Esophagus squamous epithelium (tissue), 5 donors: Measurements from ENCODE around the gene DIPK1C. TPM values are rescaled to one million over a fixed set of nuclear protein-coding genes. Genes with fewer than 3 reads are reported as not detected.

Experiments
- DNase-seq: peaks from one replicate; lab custom pipeline; 2025; lab: John Stamatoyannopoulos, UW
- H3K27ac ChIP-seq, 4 donors: fragments of 200-600 bp; sonication (generic); one replicate each; pipeline ENCODE4 v1.5.1; 2016 to 2019; ENCODE audit warnings: mild to moderate bottlenecking in 1 of 4
- H3K27me3 ChIP-seq, 4 donors: fragments of 200-600 bp; sonication (generic); 1 replicate in 3 of 4; 2 replicates in 1 of 4; pipeline versions ENCODE4 v1.5.1 to v1.6.0; 2017 to 2021; ENCODE audit warnings: antibody characterized with exemption in 1 of 4
- H3K36me3 ChIP-seq, 3 donors: fragments of 200-600 bp; sonication (generic); one replicate each; pipeline ENCODE4 v1.5.1; 2016 to 2019
- H3K4me1 ChIP-seq, 3 donors: fragments of 200-600 bp; sonication (generic); one replicate each; pipeline ENCODE4 v1.5.1; 2017 to 2019
- H3K4me3 ChIP-seq, 4 donors: fragments of 200-600 bp; sonication (generic); 1 replicate in 3 of 4; 2 replicates in 1 of 4; pipeline ENCODE4 v1.5.1; 2016 to 2019; ENCODE audit warnings: mild to moderate bottlenecking in 2 of 4, moderate library complexity in 1 of 4
- H3K9me3 ChIP-seq, 3 donors: fragments of 200-600 bp; sonication (generic); one replicate each; pipeline ENCODE4 v1.5.1; 2016 to 2019
- CTCF ChIP-seq, 6 experiments: fragments of 450-650 bp in 4 of 6; fragments of 200-600 bp in 2 of 6; sonication (generic) in 2 of 6; IDR thresholded peaks; one replicate each; pipeline ENCODE4 v1.5.1; 2016 to 2019; ENCODE audit warnings: antibody characterized with exemption in 6 of 6, mild to moderate bottlenecking in 4 of 6, moderate library complexity in 4 of 6
- POLR2A ChIP-seq, 4 donors: fragments of 450-650 bp; IDR thresholded peaks; one replicate each; pipeline ENCODE4 v1.6.1; 2017; ENCODE audit warnings: antibody characterized with exemption in 4 of 4, mild to moderate bottlenecking in 4 of 4, moderate library complexity in 3 of 4
- WGBS, 2 donors: methylation state at CpG; one replicate each; pipeline ENCODE4 v1.1.5; 2018; 5-methylcytosine and 5-hydroxymethylcytosine counted together
- intact Hi-C: fragments of 100-400 bp; cut with DNase I; formaldehyde crosslinking; loops from one replicate; pipeline ENCODE4 v1.15.0; 2022
- total RNA-seq, 4 donors: library from RNA; depleted of rRNA; stranded (reverse); fragments of >200 nt; gene quantifications; one replicate each; pipeline ENCODE4 v1.1.0, GENCODE V29; 2016
- donor health status: DM: yes; HTN: yes; CAD: no.

DIPK1C gene
- total RNA-seq, 4 donors from 2014 or later, result not detected

DNA sequence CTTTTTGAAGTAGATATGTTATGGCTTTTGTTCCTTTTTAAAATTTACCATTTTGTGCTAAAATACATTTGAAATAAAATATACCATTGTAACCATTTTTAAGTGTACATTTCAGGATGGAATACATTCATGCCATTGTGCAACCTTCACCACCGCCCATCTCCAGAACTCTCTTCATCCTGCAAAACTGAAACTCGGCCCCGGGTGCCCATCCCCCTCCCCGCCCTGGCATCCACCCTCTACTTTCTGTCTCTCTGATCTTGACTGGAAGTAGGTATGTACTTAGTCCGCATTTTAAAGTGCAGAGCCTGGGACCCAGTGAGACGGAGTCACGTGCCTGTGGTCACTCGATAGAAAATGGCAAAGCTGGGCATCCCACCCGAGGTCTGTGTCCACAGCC is 45.6 kb downstream of the DIPK1C start:
- H3K9me3 ChIP-seq, result no peaks in the 10 kb centered on the region
- H3K36me3 ChIP-seq, result no peaks in the 10 kb centered on the region
- no peak overlapping the region for H3K4me3 ChIP-seq
- H3K27me3 ChIP-seq, result peaks cover 0 to 28% (median 0%) of the 10 kb centered on the region in 4 donors
- H3K4me1 ChIP-seq, result no peaks in the 10 kb centered on the region
- intact Hi-C loops, result no loop called here
- 65 to 80% methylated on average over 7 to 9 of the region's 9 CpGs for WGBS, 2 donors
- TF ChIP-seq POLR2A (IDR thresholded peaks at IDR 0.05), result no peak
- no peak overlapping the region for H3K27ac ChIP-seq
- DNase-seq, result no peak

- Histone ChIP-seq H3K27ac (no peak overlapping the region), H3K36me3 (no peaks in the 10 kb centered on the region), H3K4me3 (no peak overlapping the region), H3K4me1 (no peaks in the 10 kb centered on the region), H3K27me3 (peaks cover 0 to 28% (median 0%) of the 10 kb centered on the region in 4 donors), H3K9me3 (no peaks in the 10 kb centered on the region)
- DNase-seq, result no peak
- intact Hi-C loops, result no loop called here
- 40 to 60% methylated on average over 4 to 7 of the region's 8 CpGs for WGBS, 2 donors
- TF ChIP-seq POLR2A (IDR thresholded peaks at IDR 0.05), result no peak
- no peak for TF ChIP-seq CTCF (IDR thresholded peaks at IDR 0.05)
Observed at GRCh38 chr18:74410441-74410992, 46.6 kb downstream of the DIPK1C start.

DNA sequence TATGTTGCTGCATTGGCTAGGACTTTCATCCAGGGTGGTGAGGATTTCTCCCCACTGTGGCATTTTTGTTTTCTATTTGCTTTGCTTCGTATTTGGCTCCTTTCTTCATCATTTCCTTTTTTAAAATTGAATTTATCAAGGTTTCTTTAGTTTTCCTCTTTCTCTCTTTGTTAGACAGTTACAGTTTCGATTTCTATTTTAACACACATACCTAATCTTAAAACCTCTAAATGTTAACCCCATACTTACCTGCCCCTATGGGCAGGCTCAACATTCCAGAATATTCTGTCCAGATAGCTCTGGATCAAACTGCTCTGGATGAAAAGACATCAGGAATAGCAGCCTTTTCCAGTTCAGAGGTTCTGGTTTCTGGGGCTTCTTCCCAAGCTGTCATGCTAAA is 49.2 kb downstream of the DIPK1C start:
- WGBS, 2 donors, result 25 to 27% methylated on average over 2 of the region's 2 CpGs
- TF ChIP-seq CTCF (IDR thresholded peaks at IDR 0.05), result no peak
- TF ChIP-seq POLR2A (IDR thresholded peaks at IDR 0.05), result no peak
- H3K27me3 ChIP-seq, result peaks cover 0 to 28% (median 0%) of the 10 kb centered on the region in 4 donors
- H3K36me3 ChIP-seq, result no peaks in the 10 kb centered on the region
- H3K27ac ChIP-seq, result no peak overlapping the region
- DNase-seq, result no peak
- no peak overlapping the region for H3K4me3 ChIP-seq
- intact Hi-C loops, result no loop called here
- H3K4me1 ChIP-seq, result no peaks in the 10 kb centered on the region
- no peaks in the 10 kb centered on the region for H3K9me3 ChIP-seq

- Histone ChIP-seq H3K4me3 (no peak overlapping the region), H3K27me3 (no peaks in the 10 kb centered on the region), H3K36me3 (no peaks in the 10 kb centered on the region), H3K9me3 (no peaks in the 10 kb centered on the region), H3K27ac (no peak overlapping the region), H3K4me1 (no peaks in the 10 kb centered on the region)
- TF ChIP-seq CTCF (IDR thresholded peaks at IDR 0.05) (no peak), POLR2A (IDR thresholded peaks at IDR 0.05) (no peak)
- intact Hi-C loops, result no loop called here
- DNase-seq, result no peak
- 71 to 82% methylated on average over 9 of the region's 9 CpGs for WGBS, 2 donors
Observed at GRCh38 chr18:74402806-74403433, 54.2 kb downstream of the DIPK1C start.

GRCh38 chr18:74400813-74401212 is 56.3 kb downstream of the DIPK1C start:
- Histone ChIP-seq H3K4me1 (no peaks in the 10 kb centered on the region), H3K27me3 (no peaks in the 10 kb centered on the region), H3K4me3 (no peak overlapping the region), H3K27ac (no peak overlapping the region), H3K36me3 (no peaks in the 10 kb centered on the region), H3K9me3 (no peaks in the 10 kb centered on the region)
- intact Hi-C loops, result no loop called here
- WGBS, 2 donors, result 69 to 75% methylated on average over 4 of the region's 4 CpGs
- DNase-seq, result no peak
- TF ChIP-seq CTCF (IDR thresholded peaks at IDR 0.05), result no peak
- TF ChIP-seq POLR2A (IDR thresholded peaks at IDR 0.05), result no peak
